GM19351 (cell line): Measurements from ENCODE around the gene DAW1.
"Not testable (repeated sequence)": the region's sequence is repeated elsewhere in the genome, so short reads cannot be mapped to it uniquely, and the experiment has no call there.

ENCODE experiments used
- ATAC-seq: cut with Tn5 transposase; IDR thresholded peaks from one replicate; pipeline ENCODE4 v1.9.1; 2021; ENCODE audit warnings: mild to moderate bottlenecking, moderate library complexity; ENCODE audit not compliant: unreplicated experiment

DAW1 gene

DNA sequence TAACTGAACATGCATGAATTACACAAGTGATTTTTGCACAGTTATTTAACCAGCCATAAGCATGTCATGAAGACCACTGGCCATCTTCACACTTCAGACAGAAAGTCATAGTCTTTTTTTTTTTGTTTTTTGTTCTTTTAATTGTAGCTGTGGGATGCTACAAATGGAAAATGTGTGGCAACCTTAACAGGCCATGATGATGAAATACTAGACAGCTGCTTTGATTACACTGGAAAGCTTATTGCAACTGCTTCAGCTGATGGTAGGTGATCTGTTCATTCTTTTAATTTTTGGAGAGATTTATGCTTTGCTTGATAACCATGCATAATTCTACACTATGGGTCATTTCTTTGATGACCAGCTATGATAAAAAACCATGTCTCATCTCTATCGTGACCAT, 35.6 kb downstream of the DAW1 start:
- no peak for ATAC-seq

DNA sequence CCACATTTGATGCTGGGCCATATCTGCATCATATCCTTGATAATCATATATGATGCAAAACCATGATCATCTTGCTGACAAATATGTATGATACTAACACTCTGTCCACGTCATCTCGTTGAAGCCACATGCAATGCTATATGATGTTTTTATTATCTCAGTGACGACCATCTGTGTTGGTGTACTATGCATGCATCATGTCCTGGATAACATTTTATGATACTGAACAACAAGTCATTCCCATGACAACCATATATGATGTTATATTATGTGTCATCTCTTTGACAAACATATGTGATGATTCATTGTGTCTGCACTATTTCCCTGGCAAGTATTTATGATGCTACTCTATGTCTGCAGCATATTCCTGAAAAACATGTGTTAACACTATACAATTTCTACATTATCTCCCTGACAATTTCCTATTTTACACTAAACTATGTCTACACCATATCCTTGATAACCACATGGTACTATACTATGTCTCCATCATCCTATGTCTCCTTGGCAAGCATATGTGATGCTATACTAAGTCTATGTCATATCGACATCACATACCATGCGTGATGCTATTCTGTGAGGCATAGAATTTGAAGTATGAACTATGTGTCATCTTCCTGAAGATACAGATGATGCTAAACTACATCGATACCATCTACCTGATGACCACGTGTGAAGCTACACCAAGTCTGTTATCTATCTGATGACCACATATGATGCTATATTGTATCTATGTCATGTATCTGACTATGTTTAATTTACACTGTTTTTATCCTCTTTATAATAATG, 37.0 kb downstream of the DAW1 start:
- ATAC-seq, result no peak

DNA sequence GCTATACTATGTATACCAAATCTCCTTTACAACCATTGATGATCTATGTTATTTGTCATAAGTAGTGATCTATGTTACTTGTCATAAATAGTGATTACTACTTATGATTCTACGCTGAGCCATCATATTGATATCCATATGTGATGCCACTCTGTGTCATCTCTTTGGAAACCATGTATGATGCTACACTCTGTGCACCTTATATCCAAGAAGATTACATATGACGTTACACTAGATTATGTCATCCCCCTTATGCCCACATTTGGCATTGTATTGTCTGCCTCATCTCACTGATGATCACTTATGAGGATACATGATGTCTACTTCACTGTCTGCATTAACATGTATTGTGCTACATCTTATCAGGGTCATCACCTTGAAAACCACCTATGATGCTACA, 42.9 kb downstream of the DAW1 start:
- no peak for ATAC-seq

DNA sequence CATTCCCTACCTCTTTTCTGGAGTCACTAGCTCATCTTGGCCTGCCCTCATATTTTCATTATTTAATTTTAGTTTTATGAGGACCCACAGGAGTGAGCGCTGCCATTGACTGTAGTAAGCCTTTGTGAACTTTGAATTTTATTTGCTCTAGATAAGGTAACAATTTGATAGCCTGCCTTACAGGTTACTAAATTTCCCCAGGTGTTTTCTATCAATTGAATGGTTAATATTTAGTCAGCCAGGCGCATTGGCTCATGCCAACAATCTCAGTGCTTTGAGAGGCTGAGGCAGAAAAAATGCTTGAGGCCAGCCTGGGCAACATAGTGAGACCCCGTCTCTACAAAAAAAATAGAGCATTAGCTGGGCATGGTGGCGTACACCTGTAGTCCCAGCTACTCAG, 50.2 kb downstream of the DAW1 start:
- ATAC-seq, result no peak

DNA sequence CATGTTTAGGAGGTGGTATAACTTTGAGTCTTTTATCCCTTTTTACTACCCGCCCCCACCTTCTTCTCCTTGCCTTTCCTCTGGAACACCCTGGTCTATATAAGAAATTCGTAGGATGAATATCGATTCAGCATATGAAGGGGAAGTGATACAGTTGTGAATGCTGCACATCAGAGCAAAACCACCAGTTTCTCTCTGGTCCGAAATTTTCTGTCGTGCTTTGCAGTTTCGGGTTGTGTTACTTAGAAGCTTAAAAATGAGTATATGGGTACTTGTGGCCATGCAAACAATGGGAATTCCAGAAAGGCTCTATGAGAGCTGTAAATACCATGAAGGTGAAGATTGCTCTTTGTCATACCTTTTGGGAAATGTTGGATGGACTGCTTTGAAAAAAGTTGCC, 60.6 kb downstream of the DAW1 start:
- ATAC-seq, result no peak

DNA sequence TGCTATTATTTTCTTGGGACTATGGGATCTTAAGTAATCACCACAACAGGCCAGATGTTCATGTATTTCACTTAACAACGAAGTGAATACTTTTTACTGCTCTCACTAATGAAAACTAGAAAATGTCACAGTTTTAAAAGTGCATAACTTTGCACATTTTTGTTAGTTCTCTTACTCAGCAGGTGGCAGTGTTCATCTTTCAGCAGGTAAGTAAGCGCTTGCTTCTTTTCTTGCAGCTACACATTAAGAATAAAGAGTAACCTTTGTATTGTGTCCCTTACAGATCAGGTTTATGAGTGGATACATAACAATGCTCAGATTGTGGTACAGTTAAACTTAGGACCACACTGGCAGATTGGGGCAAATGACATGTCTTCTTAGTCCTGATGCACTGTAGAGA, 61.0 kb downstream of the DAW1 start:
- ATAC-seq, result no peak

DNA sequence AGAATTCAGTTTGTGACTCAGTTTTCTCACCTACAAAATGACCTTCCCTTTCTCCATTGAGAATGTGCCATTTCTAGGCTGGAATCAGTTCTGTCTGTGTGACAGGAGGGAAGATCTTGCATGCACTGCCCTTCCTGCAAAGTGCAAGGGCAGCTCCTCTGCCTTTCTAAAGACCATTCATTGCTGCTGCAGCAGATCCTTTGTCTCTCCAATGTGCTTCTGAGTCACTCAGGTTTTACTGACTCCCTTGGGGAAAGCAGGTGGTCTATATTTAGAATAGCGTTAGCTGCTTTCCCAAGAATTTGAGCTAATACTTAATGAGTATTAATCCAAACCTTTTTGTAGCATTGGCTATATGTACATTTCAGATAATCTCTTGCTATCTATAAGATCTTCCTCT, 62.5 kb downstream of the DAW1 start:
- ATAC-seq, result no peak

DNA sequence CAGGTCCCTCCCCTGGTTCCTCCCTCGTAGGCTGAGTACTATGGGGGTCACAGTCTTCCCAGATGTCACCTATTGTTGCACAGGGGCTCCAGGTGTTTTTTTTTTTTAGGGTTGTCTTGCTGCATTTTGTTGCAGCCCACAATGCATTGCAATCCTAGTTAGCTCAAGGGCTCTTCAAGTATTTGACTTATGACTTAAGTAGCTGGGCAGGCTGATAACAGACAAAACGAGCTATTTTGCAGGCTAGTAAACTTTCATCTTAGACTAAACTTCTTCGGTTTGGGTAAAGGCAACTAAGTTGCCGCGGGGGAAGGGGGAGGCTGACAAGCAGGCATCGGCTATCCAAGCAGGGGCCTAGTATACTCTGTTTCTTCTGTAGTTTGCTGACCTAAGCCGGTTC, 64.8 kb downstream of the DAW1 start:
- ATAC-seq, result not testable (repeated sequence)

DNA sequence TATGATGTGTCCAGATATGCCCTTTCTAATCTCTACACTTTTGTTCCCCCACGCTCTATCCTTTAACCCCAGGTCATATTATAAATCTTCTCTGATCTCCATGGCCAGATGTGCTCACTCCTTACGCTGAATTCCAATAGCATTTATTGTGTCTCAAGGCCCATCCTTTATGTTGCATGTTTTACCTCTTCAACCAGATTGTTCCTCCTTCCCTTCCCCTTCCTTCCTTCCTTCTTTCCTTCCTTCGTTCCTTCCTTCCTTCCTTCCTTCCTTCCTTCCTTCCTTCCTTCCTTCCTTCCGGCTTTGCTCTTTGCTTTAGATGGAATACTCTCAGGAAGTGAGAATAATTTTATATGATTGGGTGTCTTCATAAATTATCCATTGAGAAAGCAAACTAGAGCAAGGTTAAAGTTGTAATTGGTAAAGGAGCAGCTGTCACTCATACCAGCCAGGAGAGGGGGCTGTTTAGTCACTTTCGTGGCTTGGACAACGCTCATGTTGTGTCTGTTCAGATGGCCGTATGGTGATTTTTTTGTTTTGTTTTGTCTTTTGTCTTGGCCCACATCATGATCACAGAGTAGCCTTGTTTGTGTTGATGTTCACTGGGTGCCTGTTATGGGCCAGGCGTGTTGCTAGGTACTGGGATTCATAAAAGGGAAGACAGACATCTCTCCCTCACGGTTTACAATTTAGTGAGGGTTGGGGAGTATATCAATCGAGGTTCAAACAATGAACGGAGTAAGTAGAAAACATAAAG, 68.0 kb downstream of the DAW1 start:
- ATAC-seq, result peak; percentile 69

DNA sequence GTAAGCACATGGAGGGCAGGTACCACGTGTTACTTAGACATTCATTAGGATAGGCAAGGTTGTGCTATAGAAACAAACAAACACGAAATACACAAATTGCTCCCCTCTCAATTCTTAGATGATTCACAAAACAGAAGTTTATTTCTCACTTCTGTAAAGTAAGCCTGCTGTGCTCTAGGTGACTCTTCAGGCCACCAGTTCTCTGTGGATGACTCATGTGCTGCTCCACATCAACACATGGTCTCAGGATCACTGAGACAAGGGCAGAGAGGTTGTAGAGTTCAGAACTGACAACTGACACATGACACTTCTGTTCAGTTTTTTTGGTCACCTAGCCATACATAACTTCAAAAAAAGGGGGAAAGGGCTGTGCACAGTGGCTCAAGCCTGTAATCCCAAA, 70.6 kb downstream of the DAW1 start:
- peak; percentile 82 for ATAC-seq

DNA sequence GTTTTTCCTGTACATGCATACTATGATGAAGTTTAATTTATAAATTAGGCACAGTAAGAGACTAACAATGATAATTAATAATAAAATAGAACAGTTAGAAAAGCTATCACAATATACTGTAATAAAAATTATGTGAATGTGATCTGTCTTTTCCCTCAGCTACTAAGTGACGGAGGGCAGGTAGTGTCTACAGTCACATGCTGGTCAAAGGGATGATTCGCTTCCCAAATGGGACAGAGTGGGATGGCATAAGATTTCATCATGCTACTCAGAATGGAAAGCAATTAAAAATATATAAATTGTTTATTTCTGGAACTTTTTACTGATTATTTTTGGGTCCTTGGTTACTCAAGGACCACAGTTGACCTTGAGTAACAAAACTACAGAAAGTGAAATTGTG, 71.5 kb downstream of the DAW1 start:
- ATAC-seq, result no peak

DNA sequence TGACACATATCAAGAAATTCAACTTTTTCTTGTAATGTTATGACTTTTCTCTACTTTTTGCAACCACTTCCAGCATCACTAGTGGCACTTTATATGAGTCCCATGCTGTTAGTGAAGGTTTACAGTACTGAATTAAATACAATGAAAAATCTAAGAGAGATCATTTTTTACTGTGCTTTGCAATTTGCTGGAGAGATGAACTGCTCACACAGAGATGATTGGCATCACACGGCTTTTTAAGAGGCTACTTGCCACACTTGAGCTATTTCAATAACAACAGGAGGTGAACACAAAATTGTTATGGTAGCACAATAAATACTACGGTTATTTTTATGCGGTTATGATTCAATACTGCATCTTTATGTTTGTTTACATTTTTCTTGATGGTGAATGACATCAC, 88.9 kb downstream of the DAW1 start:
- no peak for ATAC-seq

DNA sequence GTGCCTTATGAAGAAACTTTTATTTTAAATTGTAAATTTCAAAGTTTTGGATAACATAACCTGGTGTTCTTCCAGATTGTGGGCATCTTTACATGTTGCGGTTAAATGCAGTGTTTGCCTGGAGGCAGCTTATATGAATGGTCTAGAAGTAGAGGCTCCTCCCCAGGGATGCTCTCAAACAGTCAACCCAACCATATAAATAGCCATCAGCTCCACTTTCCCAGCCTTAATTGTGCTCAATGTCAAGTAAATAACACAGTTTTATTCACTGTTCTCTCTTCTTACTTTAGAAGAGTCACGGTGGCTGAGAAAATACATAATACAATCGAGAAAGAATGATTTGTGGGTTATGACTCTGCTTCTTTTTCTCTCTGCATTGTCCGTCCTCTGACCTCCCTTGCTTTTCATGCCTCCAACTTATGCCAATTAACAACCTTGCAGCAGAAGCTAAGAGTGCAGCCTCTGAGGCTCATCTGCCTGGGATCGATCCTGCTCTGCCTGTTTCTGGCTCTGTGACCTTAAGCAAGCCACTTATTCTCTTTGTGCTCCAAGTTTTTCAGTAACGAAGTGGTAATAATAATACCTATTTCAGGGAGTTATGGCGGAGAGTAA, 100.3 kb downstream of the DAW1 start:
- no peak for ATAC-seq

DNA sequence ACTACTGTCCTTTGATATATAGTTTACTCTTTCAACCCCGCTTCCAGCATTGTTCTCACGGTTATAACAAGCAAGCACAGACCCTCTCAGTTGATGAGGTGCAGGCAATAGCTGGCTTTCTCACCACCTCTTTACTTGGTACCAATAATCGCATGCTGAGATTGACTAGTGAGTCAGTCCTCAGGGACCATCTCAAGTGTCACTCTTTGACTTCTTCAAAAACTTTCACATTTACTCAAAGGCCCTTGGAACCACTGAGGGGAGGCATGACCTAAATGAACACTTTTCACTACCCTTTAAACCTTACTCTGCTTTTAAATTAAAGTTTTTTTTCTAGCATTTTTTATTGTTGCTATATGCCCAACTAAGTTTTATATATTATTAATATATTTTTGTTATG, 101.8 kb downstream of the DAW1 start:
- ATAC-seq, result no peak
